A673 (cell line): ENCODE measurements around the gene ACOT11. TPM values are rescaled to one million over a fixed set of nuclear protein-coding genes. Genes with fewer than 3 reads are reported as not detected.

ENCODE experiments used
- BruUV-seq: library from RNA; stranded (reverse); fragments of 400-500 nt; replicated peaks from 2 replicates; lab custom pipeline; 2021; lab: Mats Ljungman, UMichigan
- CTCF ChIA-PET: fragments of 300-600 bp; sonication (Branson Sonifier 250); formaldehyde crosslinking; loops from one replicate; lab custom pipeline; 2022; ENCODE audit warnings: antibody characterized with exemption; lab: Charles Lee
- POLR2A ChIA-PET: fragments of 300-600 bp; sonication (Branson Sonifier 250); formaldehyde crosslinking; loops from one replicate; lab custom pipeline; 2022; ENCODE audit warnings: antibody characterized with exemption; ENCODE audit not compliant: low non-redundant PET; lab: Charles Lee
- DNase-seq: peaks from one replicate; pipeline ENCODE4 v3.0.0-alpha.2; 2015; ENCODE audit warnings: low spot score
- H3K27ac ChIP-seq: fragments of 200-600 bp; sonication (generic); 2 replicates; pipeline ENCODE4 v1.5.1; 2016; ENCODE audit warnings: mixed run types, low read depth, mild to moderate bottlenecking, mixed read lengths, antibody characterized with exemption, low read length; ENCODE audit not compliant: poor library complexity, severe bottlenecking
- H3K27me3 ChIP-seq: fragments of 200-600 bp; sonication (generic); replicated peaks from 2 replicates; pipeline ENCODE4 v1.6.1; 2017; ENCODE audit warnings: mixed run types, low read depth, mild to moderate bottlenecking, mixed read lengths, antibody characterized with exemption, low read length; ENCODE audit not compliant: insufficient read depth, poor library complexity
- H3K36me3 ChIP-seq: fragments of 200-600 bp; sonication (generic); 2 replicates; pipeline ENCODE4 v1.6.1; 2016; ENCODE audit warnings: mixed run types, mild to moderate bottlenecking, mixed read lengths, antibody characterized with exemption, low read length; ENCODE audit not compliant: insufficient read depth, poor library complexity, severe bottlenecking
- H3K4me1 ChIP-seq: fragments of 200-600 bp; sonication (generic); 2 replicates; pipeline ENCODE4 v1.6.1; 2017; ENCODE audit warnings: mixed run types, mild to moderate bottlenecking, mixed read lengths, antibody characterized with exemption, low read length; ENCODE audit not compliant: insufficient read depth, poor library complexity, severe bottlenecking
- H3K4me3 ChIP-seq: fragments of 200-600 bp; sonication (generic); 2 replicates; pipeline ENCODE4 v1.5.1; 2016; ENCODE audit warnings: low read depth, mixed run types, mild to moderate bottlenecking, mixed read lengths, low read length; ENCODE audit not compliant: poor library complexity, severe bottlenecking
- H3K9me3 ChIP-seq: fragments of 200-600 bp; sonication (generic); 2 replicates; pipeline ENCODE4 v1.6.1; 2016; ENCODE audit warnings: mixed run types, low read depth, mild to moderate bottlenecking, mixed read lengths, antibody characterized with exemption, low read length; ENCODE audit not compliant: poor library complexity, severe bottlenecking
- EZH2 ChIP-seq: fragments of 200-600 bp; sonication (generic); IDR thresholded peaks from 2 replicates; pipeline ENCODE4 v1.6.1; 2017; ENCODE audit warnings: borderline replicate concordance, low read depth, mild to moderate bottlenecking, mixed read lengths, antibody characterized with exemption, low read length; ENCODE audit not compliant: poor library complexity, severe bottlenecking
- intact Hi-C: fragments of 100-400 bp; cut with micrococcal nuclease; formaldehyde crosslinking; loops from one replicate; pipeline ENCODE4 v1.10.0; 2022; ENCODE audit not compliant: unreplicated experiment
- total RNA-seq: library from RNA; stranded (reverse); gene quantifications from 2 replicates; pipeline ENCODE4 v1.2.3, GENCODE V29; 2021
- TF ChIP-seq, protein P1 (sequence below): fragments of 300-800, 200-600 bp; sonication (generic); conservative IDR thresholded peaks from 2 replicates; pipeline ENCODE4 v1.5.1; 2017; ENCODE audit warnings: low read depth, mild to moderate bottlenecking, antibody characterized with exemption, low read length, moderate library complexity, mixed read lengths

Gene ACOT11
- total RNA-seq, 1 experiment from 2014 or later = 5.6 TPM

DNA sequence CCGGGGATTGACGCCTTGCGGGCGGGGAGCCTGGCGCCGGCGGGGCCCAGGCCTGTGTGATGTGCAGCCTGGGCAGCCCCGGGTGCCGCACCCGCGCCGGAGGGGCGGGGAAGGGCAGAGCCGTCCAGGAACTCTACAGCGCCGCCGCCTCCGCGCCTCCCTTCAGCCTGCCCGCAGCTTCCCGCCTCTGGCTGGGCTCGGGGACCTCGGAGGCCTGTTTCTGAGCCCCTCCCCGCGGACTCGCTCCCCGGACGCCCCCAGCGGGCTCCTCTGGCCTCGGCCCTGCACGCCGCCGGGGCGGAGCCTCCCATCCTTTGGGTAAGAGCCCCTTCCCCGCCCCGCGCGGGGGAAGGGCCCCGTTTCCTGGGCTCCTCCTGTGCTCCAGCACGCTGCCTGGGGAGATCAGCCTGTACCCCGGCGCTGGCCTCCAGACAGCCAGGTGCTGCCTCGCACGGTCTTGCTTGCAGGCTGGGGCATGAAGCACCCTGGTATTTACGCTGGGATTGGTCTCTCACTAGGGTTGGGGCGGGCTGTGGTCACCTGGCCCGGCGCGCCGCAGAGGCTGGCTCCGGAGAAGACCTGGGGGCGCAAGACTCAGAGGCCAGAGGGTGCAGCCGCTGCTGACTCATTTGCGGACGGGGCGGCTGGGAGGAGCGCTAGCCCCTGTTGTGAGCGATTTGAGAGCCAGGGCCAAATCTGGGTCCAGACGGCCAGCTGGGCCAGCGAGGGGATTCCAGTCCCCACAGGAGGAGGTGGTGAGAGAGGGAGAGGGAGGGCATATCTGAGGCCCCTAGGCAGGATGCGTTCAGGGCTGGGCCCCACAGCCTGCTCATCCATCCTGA is 5.7 kb upstream of the ACOT11 start:
- TF ChIP-seq EZH2 = no peak
- TF ChIP-seq, protein P1, sequence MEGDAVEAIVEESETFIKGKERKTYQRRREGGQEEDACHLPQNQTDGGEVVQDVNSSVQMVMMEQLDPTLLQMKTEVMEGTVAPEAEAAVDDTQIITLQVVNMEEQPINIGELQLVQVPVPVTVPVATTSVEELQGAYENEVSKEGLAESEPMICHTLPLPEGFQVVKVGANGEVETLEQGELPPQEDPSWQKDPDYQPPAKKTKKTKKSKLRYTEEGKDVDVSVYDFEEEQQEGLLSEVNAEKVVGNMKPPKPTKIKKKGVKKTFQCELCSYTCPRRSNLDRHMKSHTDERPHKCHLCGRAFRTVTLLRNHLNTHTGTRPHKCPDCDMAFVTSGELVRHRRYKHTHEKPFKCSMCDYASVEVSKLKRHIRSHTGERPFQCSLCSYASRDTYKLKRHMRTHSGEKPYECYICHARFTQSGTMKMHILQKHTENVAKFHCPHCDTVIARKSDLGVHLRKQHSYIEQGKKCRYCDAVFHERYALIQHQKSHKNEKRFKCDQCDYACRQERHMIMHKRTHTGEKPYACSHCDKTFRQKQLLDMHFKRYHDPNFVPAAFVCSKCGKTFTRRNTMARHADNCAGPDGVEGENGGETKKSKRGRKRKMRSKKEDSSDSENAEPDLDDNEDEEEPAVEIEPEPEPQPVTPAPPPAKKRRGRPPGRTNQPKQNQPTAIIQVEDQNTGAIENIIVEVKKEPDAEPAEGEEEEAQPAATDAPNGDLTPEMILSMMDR = peak; percentile 32
- ChIA-PET POLR2A (no interaction called here), CTCF (no interaction called here)
- peak overlapping the region; percentile 46 for H3K4me3 ChIP-seq
- peak overlapping the region; percentile 24 for H3K27ac ChIP-seq
- H3K36me3 ChIP-seq = no peaks in the 10 kb centered on the region
- no TSS peak for BruUV-seq
- H3K27me3 ChIP-seq = no peaks in the 10 kb centered on the region
- no peaks in the 10 kb centered on the region for H3K9me3 ChIP-seq
- H3K4me1 ChIP-seq = peaks cover 29% of the 10 kb centered on the region
- DNase-seq = peak; percentile 90
- intact Hi-C loops = no loop called here

DNA sequence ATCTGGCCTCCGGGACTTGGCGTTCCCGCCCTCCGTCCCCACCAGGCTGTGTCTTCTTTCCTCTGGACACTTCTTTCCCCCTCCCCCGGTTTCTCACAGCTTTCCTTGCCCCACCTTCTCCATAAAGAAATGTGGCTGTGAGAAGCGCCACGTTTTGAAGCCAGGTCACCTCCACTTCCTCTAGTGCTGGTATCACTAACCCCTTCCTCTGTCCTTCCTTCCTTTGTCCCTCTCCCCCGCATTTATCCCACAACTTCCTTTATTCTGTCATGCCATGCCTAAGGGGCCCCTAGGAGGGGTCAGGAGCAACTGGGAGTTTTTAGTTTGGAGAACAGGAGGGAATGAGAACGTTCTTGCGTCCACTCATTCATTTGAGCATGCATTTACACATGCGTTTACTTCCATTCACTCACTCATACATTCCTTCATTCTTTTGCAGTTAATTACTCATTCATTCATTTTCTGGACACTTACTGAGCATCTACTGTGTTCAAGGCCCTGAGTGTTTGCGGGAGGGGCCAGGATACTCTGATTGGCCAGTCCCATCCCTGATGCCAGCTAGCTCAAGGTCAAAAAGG is 5.0 kb upstream of the ACOT11 start:
- Histone ChIP-seq H3K9me3 (no peaks in the 10 kb centered on the region), H3K4me3 (peak overlapping the region; percentile 46), H3K27ac (peak overlapping the region; percentile 24), H3K4me1 (peaks cover 35% of the 10 kb centered on the region), H3K27me3 (no peaks in the 10 kb centered on the region), H3K36me3 (no peaks in the 10 kb centered on the region)
- intact Hi-C loops = no loop called here
- CTCF ChIA-PET = no interaction called here
- no peak for TF ChIP-seq EZH2
- DNase-seq = peak; percentile 24
- POLR2A ChIA-PET = no interaction called here
- BruUV-seq = no TSS peak

DNA sequence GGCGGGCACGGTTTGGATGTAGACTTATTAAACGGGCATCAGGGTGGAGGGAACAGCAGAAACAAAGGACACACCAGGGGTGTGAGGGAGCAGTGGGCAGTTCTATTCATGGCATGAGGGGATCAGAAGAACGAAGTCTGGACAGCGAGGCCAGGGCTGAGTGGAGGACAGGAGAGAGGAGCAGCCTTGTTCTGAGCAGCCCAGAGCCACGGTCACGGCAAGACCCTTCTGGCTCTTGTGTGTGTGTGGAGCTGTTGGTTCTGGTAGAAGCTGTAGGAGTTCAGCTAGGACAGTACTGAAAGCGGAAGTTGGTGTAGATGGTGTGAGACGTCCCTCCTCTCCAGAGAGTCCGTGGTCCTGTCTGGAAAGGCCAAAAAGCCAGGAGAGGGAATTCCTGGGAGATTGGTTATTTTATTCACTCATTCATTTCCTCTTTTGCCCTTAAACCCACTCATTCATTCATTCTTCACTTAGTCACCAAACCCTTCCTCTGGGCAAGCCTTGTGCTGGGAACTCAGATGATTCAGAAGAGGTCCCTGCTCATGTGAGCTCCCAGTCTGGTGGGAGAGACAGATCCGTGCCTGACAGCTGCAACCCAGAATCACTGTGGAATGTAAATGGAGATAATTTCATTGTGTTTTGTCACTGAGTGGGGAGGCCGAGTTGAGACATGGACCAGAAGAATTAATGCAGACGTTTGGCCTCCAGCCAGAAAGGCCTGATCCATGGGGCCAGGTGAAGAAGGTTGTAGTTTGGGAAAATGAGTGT is 4.1 kb upstream of the ACOT11 start:
- CTCF ChIA-PET = no interaction called here
- intact Hi-C loops = no loop called here
- peaks cover 35% of the 10 kb centered on the region for H3K4me1 ChIP-seq
- H3K36me3 ChIP-seq = no peaks in the 10 kb centered on the region
- no peak overlapping the region for H3K27ac ChIP-seq
- BruUV-seq = TSS peak; percentile 44
- no peaks in the 10 kb centered on the region for H3K27me3 ChIP-seq
- H3K4me3 ChIP-seq = no peak overlapping the region
- TF ChIP-seq, protein P1 = no peak
- no peak for TF ChIP-seq EZH2
- POLR2A ChIA-PET = no interaction called here
- DNase-seq = peak; percentile 49
- no peaks in the 10 kb centered on the region for H3K9me3 ChIP-seq
